22Rv1 (cell line): ENCODE measurements around the gene PHOX2B.

Source experiments
- H3K27ac ChIP-seq: fragments of 450-650 bp; 2 replicates; pipeline ENCODE4 v1.5.1; 2017
- CTCF ChIP-seq: fragments of 450-650 bp; IDR thresholded peaks from 2 replicates; pipeline ENCODE4 v1.5.1; 2017; ENCODE audit warnings: mild to moderate bottlenecking
- ZFX ChIP-seq: fragments of 450-650 bp; IDR thresholded peaks from 2 replicates; pipeline ENCODE4 v1.6.1; 2017; ENCODE audit warnings: antibody characterized with exemption, borderline replicate concordance

Gene PHOX2B

GRCh38 chr4:41753942-41754341 lies 5.4 kb upstream of the PHOX2B start:
- H3K27ac ChIP-seq, result no peak overlapping the region
- TF ChIP-seq ZFX (no peak), CTCF (no peak)

GRCh38 chr4:41752081-41752836 lies 3.7 kb upstream of the PHOX2B start:
- no peak for TF ChIP-seq ZFX
- TF ChIP-seq CTCF, result no peak
- no peak overlapping the region for H3K27ac ChIP-seq

GRCh38 chr4:41751449-41752061 lies 3.0 kb upstream of the PHOX2B start:
- TF ChIP-seq CTCF (peak; percentile 22; the same call in 1 of the 2 replicates), ZFX (no peak)
- H3K27ac ChIP-seq, result no peak overlapping the region

GRCh38 chr4:41750626-41751448 lies 2.3 kb upstream of the PHOX2B start:
- H3K27ac ChIP-seq, result no peak overlapping the region
- TF ChIP-seq ZFX, result no peak
- no peak for TF ChIP-seq CTCF

- TF ChIP-seq CTCF (no peak), ZFX (no peak)
- H3K27ac ChIP-seq, result no peak overlapping the region
Observed at GRCh38 chr4:41750121-41750625, 1.6 kb upstream of the PHOX2B start.

GRCh38 chr4:41749631-41750039 lies 1.1 kb upstream of the PHOX2B start:
- TF ChIP-seq CTCF (no peak), ZFX (no peak)
- H3K27ac ChIP-seq, result no peak overlapping the region
